Activated T-helper 2 cell treated with anti-CD3 and anti-CD28 coated beads, Interferon-gamma antibody, Interleukin-2, Interleukin-4, amounts not matched to agents 10 μg/mL and 5 μg/mL and 100 μg/mL, durations not matched to agents 14 hours and 24 hours and 36 hours (primary cell): Measurements from ENCODE around the gene OR10H3. TPM values are rescaled to one million over a fixed set of nuclear protein-coding genes. Genes with fewer than 3 reads are reported as not detected.
"Not testable (repeated sequence)": the region's sequence is repeated elsewhere in the genome, so short reads cannot be mapped to it uniquely, and the experiment has no call there.

Source experiments
- DNase-seq: peaks from one replicate; pipeline ENCODE4 v3.0.0; 2021; ENCODE audit warnings: low spot score
- H3K27ac Mint-ChIP-seq: one replicate; pipeline ENCODE4 v1.8.0; 2021; ENCODE audit warnings: mixed read lengths
- H3K27me3 Mint-ChIP-seq: one replicate; pipeline ENCODE4 v1.8.0; 2021; ENCODE audit warnings: low read depth, mixed read lengths
- H3K36me3 Mint-ChIP-seq: one replicate; pipeline ENCODE4 v1.8.0; 2021; ENCODE audit warnings: low read depth, mixed read lengths
- H3K4me1 Mint-ChIP-seq: one replicate; pipeline ENCODE4 v1.8.0; 2021; ENCODE audit warnings: low read depth, mixed read lengths
- H3K4me3 Mint-ChIP-seq: one replicate; pipeline ENCODE4 v1.8.0; 2021; ENCODE audit warnings: low read depth, mild to moderate bottlenecking, moderate library complexity, mixed read lengths
- H3K9me3 Mint-ChIP-seq: one replicate; pipeline ENCODE4 v1.8.0; 2021; ENCODE audit warnings: mixed read lengths
- intact Hi-C: fragments of 100-400 bp; cut with micrococcal nuclease; formaldehyde crosslinking; loops from one replicate; pipeline ENCODE4 v1.15.1; 2023
- total RNA-seq: library from RNA; stranded (reverse); gene quantifications from 2 replicates; pipeline ENCODE4 v1.2.3, GENCODE V29; 2022

The OR10H3 gene
- total RNA-seq, 1 donor from 2014 or later, result not detected

DNA sequence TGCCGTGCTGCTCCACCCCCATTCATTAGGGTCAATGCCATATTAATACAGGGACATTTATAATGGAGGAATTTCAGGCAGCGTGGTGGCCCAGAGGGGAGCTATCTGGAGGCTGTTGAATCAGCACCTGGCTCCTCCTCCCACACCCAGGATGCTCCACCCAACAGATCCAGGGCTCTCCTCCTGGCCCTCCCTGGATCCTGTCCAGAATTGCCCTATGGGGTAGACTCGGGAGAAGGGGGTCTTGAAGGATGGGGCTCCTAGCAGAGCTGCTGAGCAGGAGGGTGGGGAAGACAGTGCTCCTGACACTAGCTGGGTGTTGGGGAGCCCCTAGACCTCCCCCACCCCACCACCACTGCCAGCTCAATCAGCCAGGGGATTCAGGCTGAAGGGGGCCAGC, 44.4 kb downstream of the OR10H3 start:
- peaks cover 1% of the 10 kb centered on the region for H3K27me3 Mint-ChIP-seq
- H3K4me1 Mint-ChIP-seq, result no peaks in the 10 kb centered on the region
- no peaks in the 10 kb centered on the region for H3K36me3 Mint-ChIP-seq
- no peaks in the 10 kb centered on the region for H3K9me3 Mint-ChIP-seq
- intact Hi-C loops, result no loop called here
- no peak for DNase-seq
- no peak overlapping the region for H3K27ac Mint-ChIP-seq
- no peak overlapping the region for H3K4me3 Mint-ChIP-seq

DNA sequence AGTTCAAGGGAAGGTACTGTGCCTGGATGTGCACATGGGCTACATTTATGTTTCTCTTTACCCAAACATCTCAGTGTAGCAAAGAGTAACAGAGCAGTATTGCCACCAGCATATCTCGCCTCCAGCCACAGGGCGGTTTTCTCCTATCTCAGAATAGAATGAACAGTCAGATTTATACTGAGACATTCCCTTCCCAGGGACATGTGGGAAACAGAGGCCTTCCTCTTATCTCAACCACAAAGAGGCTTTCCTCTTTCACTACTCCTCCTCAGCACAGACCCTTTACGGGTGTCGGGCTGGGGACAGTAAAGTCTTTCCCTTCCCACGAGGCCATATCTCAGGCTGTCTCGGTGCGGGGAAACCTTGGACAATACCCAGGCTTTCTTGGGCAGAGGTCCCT, 45.1 kb downstream of the OR10H3 start:
- H3K9me3 Mint-ChIP-seq, DNase-seq, H3K4me3 Mint-ChIP-seq, intact Hi-C loops, H3K4me1 Mint-ChIP-seq, H3K36me3 Mint-ChIP-seq, H3K27ac Mint-ChIP-seq, H3K27me3 Mint-ChIP-seq: not testable (repeated sequence)

DNA sequence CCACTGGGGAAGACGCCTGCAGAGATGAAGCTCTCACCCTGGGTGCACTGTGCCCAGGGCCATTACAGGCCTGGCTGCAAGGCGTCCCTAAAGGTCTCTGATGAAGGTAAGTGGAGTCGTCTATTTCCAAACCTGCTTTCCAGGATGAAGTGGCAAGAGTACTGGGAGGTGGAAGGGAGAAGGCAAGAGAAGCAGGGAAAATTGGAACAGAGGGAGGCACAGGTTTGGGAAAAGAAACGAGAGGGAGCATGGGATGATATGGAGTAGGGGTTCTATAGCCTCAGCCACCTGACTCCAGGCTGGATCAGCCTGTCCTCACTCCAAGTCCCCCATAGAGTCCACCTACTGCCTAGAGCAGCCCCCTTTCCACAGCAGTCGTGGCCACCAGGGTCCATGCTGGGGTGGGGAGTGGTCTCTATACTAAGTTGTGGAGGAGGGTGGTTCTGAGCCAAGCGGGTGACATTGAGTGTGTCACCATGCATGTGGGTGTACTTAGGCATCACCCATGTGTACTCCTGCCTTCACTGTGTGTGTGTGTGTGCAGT, 49.9 kb downstream of the OR10H3 start, which contains the start of gene OR10H5:
Gene OR10H5 (plus strand): TSS at position 51 of the 545 bp plus-strand sequence. CDS start 6,388 bp downstream, outside the sequence.
- intact Hi-C loops, result no loop called here
- peaks cover 8% of the 10 kb centered on the region for H3K27me3 Mint-ChIP-seq
- H3K4me1 Mint-ChIP-seq, result no peaks in the 10 kb centered on the region
- no peak within 1 kb of the TSS for H3K4me3 Mint-ChIP-seq
- no peak for DNase-seq
- H3K9me3 Mint-ChIP-seq, result no peaks in the 10 kb centered on the region
- H3K27ac Mint-ChIP-seq, result no peak within 1 kb of the TSS
- H3K36me3 Mint-ChIP-seq, result no peaks in the 10 kb centered on the region

DNA sequence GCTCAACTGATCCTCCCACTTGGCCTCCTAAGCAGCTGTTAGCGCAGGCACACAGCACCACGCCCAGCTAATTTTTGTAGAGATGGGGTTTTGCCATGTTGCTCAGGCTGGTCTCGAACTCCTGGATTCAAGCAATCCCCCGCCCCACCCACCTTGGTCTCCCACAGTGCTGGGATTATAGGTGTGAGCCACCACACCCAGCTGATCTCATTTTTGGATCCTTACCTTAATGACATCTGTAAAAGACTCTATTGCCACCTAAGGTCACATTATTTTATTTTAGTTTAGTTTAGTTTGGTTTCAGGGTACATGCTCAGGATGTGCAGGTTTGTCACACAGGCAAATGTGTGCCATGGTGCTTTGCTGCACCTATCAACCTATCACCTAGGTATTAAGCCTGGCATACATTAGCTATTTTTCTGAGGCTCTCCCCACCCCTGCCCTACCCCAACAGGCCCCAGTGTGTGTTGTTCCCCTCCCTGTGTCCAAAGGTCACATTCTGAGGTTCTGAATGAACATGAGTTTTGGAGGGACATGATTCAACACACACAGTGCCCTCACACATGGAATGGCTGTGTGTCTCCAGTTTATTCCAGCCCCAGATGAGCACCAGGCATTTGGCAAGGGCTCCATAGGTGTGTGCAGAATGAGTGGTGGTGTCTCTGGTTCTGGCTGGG, 50.9 kb downstream of the OR10H3 start:
- no peak overlapping the region for H3K27ac Mint-ChIP-seq
- H3K36me3 Mint-ChIP-seq, result no peaks in the 10 kb centered on the region
- H3K4me1 Mint-ChIP-seq, result no peaks in the 10 kb centered on the region
- no peak for DNase-seq
- no peak overlapping the region for H3K4me3 Mint-ChIP-seq
- intact Hi-C loops, result no loop called here
- no peaks in the 10 kb centered on the region for H3K9me3 Mint-ChIP-seq
- peaks cover 8% of the 10 kb centered on the region for H3K27me3 Mint-ChIP-seq

DNA sequence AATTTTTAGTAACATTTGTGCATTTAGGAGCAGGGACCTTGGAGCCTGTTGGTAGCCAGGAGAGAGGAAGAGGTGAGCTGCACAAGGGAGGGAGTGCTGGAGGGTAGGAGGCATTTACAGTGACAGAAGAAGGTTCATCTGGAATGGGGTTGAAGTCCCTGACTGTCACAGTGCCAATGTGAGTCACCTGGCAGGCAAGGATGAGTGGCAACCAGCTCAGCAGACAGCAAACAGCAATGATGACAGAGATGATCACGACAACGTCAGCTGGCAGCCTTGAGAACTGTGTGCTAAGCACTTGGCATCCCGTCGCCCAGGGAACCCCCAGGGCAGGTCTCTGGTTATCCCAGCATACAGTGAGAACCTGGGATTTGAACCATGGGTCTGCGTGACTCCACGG, 52.3 kb downstream of the OR10H3 start:
- Mint-ChIP-seq H3K36me3 (no peaks in the 10 kb centered on the region), H3K4me1 (no peaks in the 10 kb centered on the region), H3K4me3 (no peak overlapping the region), H3K9me3 (no peaks in the 10 kb centered on the region), H3K27ac (no peak overlapping the region), H3K27me3 (peaks cover 6% of the 10 kb centered on the region)
- DNase-seq, result no peak
- intact Hi-C loops, result no loop called here

Other genes starting within 250 kb of the OR10H3 start
- gene CYP4F22, start 229.5 kb upstream of the OR10H3 start, total RNA-seq, result 0.14 TPM in 2 replicates
- not detected in 2 replicates for gene CYP4F8, start 122.8 kb upstream of the OR10H3 start, total RNA-seq
- gene CYP4F3, start 97.1 kb upstream of the OR10H3 start, total RNA-seq, result 0.09 and 0.14 TPM in 2 replicates
- gene CYP4F12, start 64.9 kb upstream of the OR10H3 start, total RNA-seq, result not detected in 2 replicates
- gene OR10H2, start 10.0 kb upstream of the OR10H3 start, total RNA-seq, result not detected in 2 replicates
- gene OR10H5, start 49.7 kb downstream of the OR10H3 start, total RNA-seq, result not detected in 2 replicates
- 0.05 TPM in 1 of 2 replicates, not detected in the other for gene OR10H1, start 77.7 kb downstream of the OR10H3 start, total RNA-seq
- not detected in 2 replicates for gene CYP4F2, start 160.1 kb downstream of the OR10H3 start, total RNA-seq
- gene CYP4F11, start 196.5 kb downstream of the OR10H3 start, total RNA-seq, result not detected in 2 replicates
- not detected in 2 replicates for gene OR10H4, start 211.0 kb downstream of the OR10H3 start, total RNA-seq